ENCODE results near the gene PIP5K1B. TPM values are rescaled to one million over a fixed set of nuclear protein-coding genes. Genes with fewer than 3 reads are reported as not detected.
A peak's percentile ranks its signal among the peaks of the same experiment; 100 is the strongest.
"Not testable (repeated sequence)": the region's sequence is repeated elsewhere in the genome, so short reads cannot be mapped to it uniquely, and the experiment has no call there.

The PIP5K1B gene
- total RNA-seq, 3 donors from 2014 or later = 60.0 to 122 (median 73.3) TPM

DNA sequence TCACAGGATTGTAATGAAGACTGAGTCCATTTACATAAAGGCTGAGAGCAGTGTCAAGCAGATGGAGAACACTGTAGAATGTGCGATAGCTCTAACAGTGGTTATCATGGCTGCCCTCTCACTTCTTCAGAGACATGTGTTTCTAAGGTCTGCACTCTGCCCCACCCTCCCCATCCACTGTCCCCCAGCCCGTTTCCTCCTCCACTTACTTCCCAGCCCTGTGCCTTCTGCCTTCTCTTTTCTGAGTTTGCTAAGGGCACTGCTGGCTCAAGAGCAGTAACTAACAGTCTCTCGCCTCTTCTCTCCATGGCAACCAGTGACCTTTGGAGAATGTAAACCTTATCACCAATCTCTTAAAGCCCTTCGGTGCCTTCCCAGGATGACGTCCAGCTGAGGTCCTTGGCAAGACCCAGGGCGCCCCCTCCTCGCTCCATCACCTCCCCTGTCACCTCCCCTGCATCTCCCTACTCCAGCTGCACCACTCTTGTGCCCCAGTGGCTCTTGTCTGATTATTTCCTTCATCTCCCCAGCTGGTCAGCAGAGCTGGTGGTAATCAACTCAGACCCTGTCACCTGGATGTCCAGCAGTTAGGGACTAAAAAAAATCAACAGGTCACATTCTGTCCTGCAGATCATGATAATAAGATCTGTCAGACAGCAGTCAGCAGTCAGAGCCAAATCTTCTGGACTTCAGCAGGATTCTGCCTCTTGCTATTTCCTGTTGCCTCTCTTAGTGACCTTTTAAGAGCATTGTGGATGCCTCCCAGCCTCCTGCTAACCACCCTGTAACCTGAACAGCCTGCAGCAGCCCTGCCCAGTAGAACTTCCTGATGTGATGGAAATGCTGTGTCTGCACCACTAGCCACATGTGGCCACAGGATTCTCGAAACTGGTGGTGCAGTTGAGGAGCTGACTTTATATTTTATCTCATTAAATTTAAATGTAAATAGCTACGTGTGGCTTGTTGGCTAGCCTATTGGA lies 339.5 kb downstream of the PIP5K1B start:
- H3K9me3 ChIP-seq = no peaks in the 10 kb centered on the region
- no peak overlapping the region for H3K4me3 ChIP-seq
- ATAC-seq = peak; percentile 60
- DNase-seq = no peak
- intact Hi-C loops (cut with DNase I, micrococcal nuclease) = no loop called here
- no peaks in the 10 kb centered on the region for H3K36me3 ChIP-seq (ENCODE audit: low read depth)
- TF ChIP-seq, protein P1, sequence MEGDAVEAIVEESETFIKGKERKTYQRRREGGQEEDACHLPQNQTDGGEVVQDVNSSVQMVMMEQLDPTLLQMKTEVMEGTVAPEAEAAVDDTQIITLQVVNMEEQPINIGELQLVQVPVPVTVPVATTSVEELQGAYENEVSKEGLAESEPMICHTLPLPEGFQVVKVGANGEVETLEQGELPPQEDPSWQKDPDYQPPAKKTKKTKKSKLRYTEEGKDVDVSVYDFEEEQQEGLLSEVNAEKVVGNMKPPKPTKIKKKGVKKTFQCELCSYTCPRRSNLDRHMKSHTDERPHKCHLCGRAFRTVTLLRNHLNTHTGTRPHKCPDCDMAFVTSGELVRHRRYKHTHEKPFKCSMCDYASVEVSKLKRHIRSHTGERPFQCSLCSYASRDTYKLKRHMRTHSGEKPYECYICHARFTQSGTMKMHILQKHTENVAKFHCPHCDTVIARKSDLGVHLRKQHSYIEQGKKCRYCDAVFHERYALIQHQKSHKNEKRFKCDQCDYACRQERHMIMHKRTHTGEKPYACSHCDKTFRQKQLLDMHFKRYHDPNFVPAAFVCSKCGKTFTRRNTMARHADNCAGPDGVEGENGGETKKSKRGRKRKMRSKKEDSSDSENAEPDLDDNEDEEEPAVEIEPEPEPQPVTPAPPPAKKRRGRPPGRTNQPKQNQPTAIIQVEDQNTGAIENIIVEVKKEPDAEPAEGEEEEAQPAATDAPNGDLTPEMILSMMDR (IDR thresholded peaks at IDR 0.05) = no peak
- H3K4me1 ChIP-seq (ENCODE audit: low read depth) = no peaks in the 10 kb centered on the region

DNA sequence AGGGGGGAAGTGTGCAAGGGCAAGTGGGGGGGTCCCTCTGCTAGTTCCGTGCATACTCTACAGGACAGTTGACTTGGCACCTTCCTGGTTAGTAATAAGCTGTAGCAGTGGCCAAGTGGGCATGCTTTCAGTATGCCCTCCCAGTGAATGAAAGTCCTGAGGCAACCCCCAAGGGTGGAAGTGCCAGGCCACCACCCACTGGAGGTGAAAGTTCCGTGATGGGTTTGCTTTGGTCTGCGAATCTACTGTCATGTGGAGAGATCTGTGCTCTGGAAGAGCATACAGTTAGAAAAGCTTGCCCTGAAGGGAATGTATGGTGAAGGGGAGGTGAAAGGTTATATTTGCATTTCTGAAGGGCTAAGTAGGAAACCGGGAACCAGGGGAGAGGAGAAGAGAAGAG lies 340.8 kb downstream of the PIP5K1B start:
- Histone ChIP-seq H3K4me1 (ENCODE audit: low read depth) (no peaks in the 10 kb centered on the region), H3K4me3 (no peak overlapping the region), H3K9me3 (no peaks in the 10 kb centered on the region), H3K36me3 (ENCODE audit: low read depth) (no peaks in the 10 kb centered on the region)
- DNase-seq (no peak), ATAC-seq (no peak)
- intact Hi-C loops (cut with DNase I, micrococcal nuclease) = no loop called here
- TF ChIP-seq, protein P1 (IDR thresholded peaks at IDR 0.05) = no peak

DNA sequence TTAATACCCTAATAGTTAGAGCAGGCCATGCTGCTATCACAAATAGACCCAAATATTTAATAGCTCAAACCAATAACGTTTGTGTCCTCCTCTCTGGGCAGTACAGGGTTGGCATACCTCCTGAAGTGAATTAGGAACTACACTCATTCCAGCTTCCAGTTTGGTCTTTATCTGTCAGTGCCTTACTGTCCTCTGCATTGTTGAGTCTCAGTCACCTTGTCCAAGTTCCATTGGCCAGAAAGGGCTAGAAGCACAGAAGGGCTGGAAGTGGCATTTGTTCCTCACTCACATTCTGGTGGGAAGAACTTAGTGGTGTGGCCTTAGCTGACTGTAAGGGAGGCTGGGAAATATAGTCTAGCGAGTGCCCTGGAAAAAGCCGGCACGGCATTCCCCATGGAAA lies 341.7 kb downstream of the PIP5K1B start:
- H3K36me3 ChIP-seq (ENCODE audit: low read depth) = no peaks in the 10 kb centered on the region
- H3K4me1 ChIP-seq (ENCODE audit: low read depth) = no peaks in the 10 kb centered on the region
- H3K4me3 ChIP-seq = no peak overlapping the region
- H3K9me3 ChIP-seq = no peaks in the 10 kb centered on the region
- intact Hi-C loops (cut with DNase I, micrococcal nuclease) = no loop called here
- DNase-seq = no peak
- ATAC-seq = no peak
- TF ChIP-seq, protein P1 (IDR thresholded peaks at IDR 0.05) = no peak

DNA sequence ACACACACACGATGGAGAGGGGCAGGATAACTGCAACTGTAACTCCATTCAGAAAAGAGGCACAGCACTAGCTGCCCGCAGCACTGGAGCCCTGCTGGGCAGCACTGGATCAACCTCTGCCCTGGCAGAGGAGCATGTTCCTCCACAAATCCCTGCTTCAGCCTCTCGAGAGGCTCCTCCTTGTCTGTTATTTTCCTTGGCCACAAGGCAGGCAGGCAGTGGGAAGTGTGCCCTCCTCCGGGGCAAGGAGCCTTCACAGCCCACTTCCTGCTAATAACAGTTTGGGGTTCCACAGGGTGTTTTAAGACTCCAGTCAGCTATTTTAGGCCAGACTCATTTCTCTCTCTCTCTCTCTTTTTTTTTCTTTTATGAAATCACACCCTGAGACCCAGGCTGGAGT lies 342.3 kb downstream of the PIP5K1B start:
- intact Hi-C loops (cut with DNase I, micrococcal nuclease) = no loop called here
- Histone ChIP-seq H3K36me3 (ENCODE audit: low read depth) (no peaks in the 10 kb centered on the region), H3K4me3 (no peak overlapping the region), H3K9me3 (no peaks in the 10 kb centered on the region), H3K4me1 (ENCODE audit: low read depth) (no peaks in the 10 kb centered on the region)
- TF ChIP-seq, protein P1 (IDR thresholded peaks at IDR 0.05) = no peak
- DNase-seq = no peak
- ATAC-seq = no peak

DNA sequence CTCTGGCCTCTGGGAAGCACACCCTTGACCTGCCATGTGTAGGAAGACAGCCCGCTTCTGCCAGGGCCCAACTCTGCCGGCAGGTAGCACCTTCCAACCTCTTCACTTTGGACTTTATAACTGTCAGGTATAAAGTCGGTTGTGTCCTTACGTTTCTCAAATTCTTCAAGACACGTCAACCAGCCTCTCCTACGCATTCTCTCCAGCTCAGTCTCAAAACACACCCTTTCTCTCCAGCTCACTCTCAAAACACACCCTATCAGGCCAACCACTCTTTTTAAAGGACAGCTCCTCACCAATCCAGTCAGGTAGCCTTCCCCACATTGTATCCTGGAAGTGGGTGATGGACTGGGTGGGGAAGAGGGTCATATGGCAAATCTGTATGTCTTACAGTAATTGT lies 344.1 kb downstream of the PIP5K1B start:
- TF ChIP-seq, protein P1 (IDR thresholded peaks at IDR 0.05) = no peak
- Histone ChIP-seq H3K4me3 (no peak overlapping the region), H3K9me3 (no peaks in the 10 kb centered on the region), H3K4me1 (ENCODE audit: low read depth) (no peaks in the 10 kb centered on the region), H3K36me3 (ENCODE audit: low read depth) (no peaks in the 10 kb centered on the region)
- ATAC-seq = no peak
- DNase-seq = no peak
- intact Hi-C loops (cut with DNase I, micrococcal nuclease) = no loop called here

DNA sequence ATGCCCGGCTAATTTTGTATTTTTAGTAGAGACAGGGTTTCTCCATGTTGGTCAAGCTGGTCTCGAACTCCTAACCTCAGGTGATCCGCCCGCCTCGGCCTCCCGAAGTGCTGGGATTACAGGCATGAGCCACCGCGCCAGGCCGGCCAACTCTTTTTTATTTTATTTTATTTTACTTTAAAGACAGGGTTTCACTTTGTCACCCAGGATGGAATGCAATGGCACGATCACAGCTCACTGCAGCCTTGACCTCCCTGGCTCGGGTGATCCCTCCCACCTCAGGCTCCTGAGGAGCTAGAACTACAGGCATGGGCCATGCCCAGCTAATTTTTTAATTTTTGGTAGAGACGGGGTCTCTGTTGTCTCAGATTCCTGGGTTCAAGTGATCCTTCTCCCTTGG lies 345.9 kb downstream of the PIP5K1B start:
- not testable (repeated sequence) for H3K36me3 ChIP-seq (ENCODE audit: low read depth)

More for the DNA sequence above, 345.9 kb downstream of the PIP5K1B start:
- intact Hi-C loops (cut with DNase I, micrococcal nuclease); H3K4me3 ChIP-seq; H3K9me3 ChIP-seq; DNase-seq; H3K4me1 ChIP-seq (ENCODE audit: low read depth); ATAC-seq: not testable (repeated sequence)
